SK-N-SH treated with all-trans-retinoic acid at 6 μM for 48 hours (cell line): Measurements from ENCODE around the gene ZNF491.
"Not testable (repeated sequence)": the region's sequence is repeated elsewhere in the genome, so short reads cannot be mapped to it uniquely, and the experiment has no call there.

Experiments used
- GLIS3 ChIP-seq: fragments of 250-450 bp; sonication (Bioruptor Pico); IDR thresholded peaks from 2 replicates; pipeline ENCODE4 v1.5.0; 2020; ENCODE audit warnings: mild to moderate bottlenecking, moderate library complexity
- SNAI2 ChIP-seq: fragments of 250-450 bp; sonication (Bioruptor Pico); IDR thresholded peaks from 2 replicates; pipeline ENCODE4 v1.5.0; 2020; ENCODE audit warnings: mild to moderate bottlenecking, moderate library complexity
- ZC3H10 ChIP-seq: fragments of 250-450 bp; sonication (Bioruptor Pico); IDR thresholded peaks from 2 replicates; pipeline ENCODE4 v1.5.1; 2021; ENCODE audit warnings: mild to moderate bottlenecking, moderate library complexity
- ZFP3 ChIP-seq: fragments of 250-450 bp; sonication (Bioruptor Pico); IDR thresholded peaks from 2 replicates; pipeline ENCODE4 v1.5.0; 2020; ENCODE audit warnings: mild to moderate bottlenecking, moderate library complexity
- ZFP30 ChIP-seq: fragments of 450-650 bp; formaldehyde crosslinking; IDR thresholded peaks from 2 replicates; pipeline ENCODE4 v1.5.0; 2022; ENCODE audit warnings: mild to moderate bottlenecking, moderate library complexity
- ZNF565 ChIP-seq: fragments of 450-650 bp; formaldehyde crosslinking; conservative IDR thresholded peaks from 2 replicates; pipeline ENCODE4 v1.5.0; 2020; ENCODE audit warnings: low read depth, mild to moderate bottlenecking, moderate library complexity
- ZNF70 ChIP-seq: fragments of 450-650 bp; formaldehyde crosslinking; IDR thresholded peaks from 2 replicates; pipeline ENCODE4 v1.5.0; 2020; ENCODE audit warnings: mild to moderate bottlenecking, moderate library complexity
- ZNF8 ChIP-seq: fragments of 450-650 bp; formaldehyde crosslinking; IDR thresholded peaks from 2 replicates; pipeline ENCODE4 v1.5.0; 2020; ENCODE audit warnings: mild to moderate bottlenecking, moderate library complexity
- TF ChIP-seq, protein P1 (sequence below): fragments of 250-450 bp; sonication (Bioruptor Pico); IDR thresholded peaks from 2 replicates; pipeline ENCODE4 v1.5.0; 2020; ENCODE audit warnings: mild to moderate bottlenecking, moderate library complexity
- TF ChIP-seq, protein P2 (sequence below): fragments of 250-450 bp; sonication (Bioruptor Pico); IDR thresholded peaks from 2 replicates; pipeline ENCODE4 v1.8.0; 2020; ENCODE audit warnings: mild to moderate bottlenecking, moderate library complexity, borderline replicate concordance
- TF ChIP-seq, protein P3 (sequence below): fragments of 250-450 bp; sonication (Bioruptor Pico); IDR thresholded peaks from 2 replicates; pipeline ENCODE4 v1.5.1; 2020; ENCODE audit warnings: low read depth, mild to moderate bottlenecking, moderate library complexity

DNA sequence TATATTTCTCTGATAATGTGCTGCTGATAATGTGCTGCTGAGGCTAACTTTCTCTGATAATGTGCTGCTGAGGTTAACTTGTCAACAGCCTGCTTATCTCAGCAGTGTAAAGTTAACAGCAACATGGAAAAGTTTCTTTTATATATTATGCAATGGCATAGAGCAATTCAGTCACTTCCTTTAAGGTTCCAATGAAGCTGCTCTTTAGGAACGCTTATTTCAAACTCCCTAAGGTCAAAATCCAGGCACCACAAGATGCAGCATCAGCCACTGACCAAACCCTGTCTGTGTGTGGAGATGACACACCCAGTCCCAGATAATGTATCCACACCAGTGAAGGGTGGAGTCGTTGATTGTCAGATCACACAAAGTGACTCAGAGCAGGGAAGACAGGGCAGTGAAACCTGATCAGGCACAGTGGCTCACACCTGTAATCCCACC is 37.3 kb downstream of the ZNF491 start:
- TF ChIP-seq GLIS3 (CRISPR knock-in tag); ZNF70; ZNF565 (CRISPR knock-in tag); SNAI2; ZFP30 (CRISPR knock-in tag); ZC3H10 (CRISPR knock-in tag); ZNF8; ZFP3 (CRISPR knock-in tag): not testable (repeated sequence)
- TF ChIP-seq, protein P1, sequence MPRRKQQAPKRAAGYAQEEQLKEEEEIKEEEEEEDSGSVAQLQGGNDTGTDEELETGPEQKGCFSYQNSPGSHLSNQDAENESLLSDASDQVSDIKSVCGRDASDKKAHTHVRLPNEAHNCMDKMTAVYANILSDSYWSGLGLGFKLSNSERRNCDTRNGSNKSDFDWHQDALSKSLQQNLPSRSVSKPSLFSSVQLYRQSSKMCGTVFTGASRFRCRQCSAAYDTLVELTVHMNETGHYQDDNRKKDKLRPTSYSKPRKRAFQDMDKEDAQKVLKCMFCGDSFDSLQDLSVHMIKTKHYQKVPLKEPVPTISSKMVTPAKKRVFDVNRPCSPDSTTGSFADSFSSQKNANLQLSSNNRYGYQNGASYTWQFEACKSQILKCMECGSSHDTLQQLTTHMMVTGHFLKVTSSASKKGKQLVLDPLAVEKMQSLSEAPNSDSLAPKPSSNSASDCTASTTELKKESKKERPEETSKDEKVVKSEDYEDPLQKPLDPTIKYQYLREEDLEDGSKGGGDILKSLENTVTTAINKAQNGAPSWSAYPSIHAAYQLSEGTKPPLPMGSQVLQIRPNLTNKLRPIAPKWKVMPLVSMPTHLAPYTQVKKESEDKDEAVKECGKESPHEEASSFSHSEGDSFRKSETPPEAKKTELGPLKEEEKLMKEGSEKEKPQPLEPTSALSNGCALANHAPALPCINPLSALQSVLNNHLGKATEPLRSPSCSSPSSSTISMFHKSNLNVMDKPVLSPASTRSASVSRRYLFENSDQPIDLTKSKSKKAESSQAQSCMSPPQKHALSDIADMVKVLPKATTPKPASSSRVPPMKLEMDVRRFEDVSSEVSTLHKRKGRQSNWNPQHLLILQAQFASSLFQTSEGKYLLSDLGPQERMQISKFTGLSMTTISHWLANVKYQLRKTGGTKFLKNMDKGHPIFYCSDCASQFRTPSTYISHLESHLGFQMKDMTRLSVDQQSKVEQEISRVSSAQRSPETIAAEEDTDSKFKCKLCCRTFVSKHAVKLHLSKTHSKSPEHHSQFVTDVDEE (CRISPR knock-in tag), result not testable (repeated sequence)
- TF ChIP-seq, protein P2, sequence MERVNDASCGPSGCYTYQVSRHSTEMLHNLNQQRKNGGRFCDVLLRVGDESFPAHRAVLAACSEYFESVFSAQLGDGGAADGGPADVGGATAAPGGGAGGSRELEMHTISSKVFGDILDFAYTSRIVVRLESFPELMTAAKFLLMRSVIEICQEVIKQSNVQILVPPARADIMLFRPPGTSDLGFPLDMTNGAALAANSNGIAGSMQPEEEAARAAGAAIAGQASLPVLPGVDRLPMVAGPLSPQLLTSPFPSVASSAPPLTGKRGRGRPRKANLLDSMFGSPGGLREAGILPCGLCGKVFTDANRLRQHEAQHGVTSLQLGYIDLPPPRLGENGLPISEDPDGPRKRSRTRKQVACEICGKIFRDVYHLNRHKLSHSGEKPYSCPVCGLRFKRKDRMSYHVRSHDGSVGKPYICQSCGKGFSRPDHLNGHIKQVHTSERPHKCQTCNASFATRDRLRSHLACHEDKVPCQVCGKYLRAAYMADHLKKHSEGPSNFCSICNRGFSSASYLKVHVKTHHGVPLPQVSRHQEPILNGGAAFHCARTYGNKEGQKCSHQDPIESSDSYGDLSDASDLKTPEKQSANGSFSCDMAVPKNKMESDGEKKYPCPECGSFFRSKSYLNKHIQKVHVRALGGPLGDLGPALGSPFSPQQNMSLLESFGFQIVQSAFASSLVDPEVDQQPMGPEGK (CRISPR knock-in tag), result not testable (repeated sequence)
- TF ChIP-seq, protein P3, sequence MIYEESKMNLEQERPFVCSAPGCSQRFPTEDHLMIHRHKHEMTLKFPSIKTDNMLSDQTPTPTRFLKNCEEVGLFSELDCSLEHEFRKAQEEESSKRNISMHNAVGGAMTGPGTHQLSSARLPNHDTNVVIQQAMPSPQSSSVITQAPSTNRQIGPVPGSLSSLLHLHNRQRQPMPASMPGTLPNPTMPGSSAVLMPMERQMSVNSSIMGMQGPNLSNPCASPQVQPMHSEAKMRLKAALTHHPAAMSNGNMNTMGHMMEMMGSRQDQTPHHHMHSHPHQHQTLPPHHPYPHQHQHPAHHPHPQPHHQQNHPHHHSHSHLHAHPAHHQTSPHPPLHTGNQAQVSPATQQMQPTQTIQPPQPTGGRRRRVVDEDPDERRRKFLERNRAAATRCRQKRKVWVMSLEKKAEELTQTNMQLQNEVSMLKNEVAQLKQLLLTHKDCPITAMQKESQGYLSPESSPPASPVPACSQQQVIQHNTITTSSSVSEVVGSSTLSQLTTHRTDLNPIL (CRISPR knock-in tag), result not testable (repeated sequence)
